GM03348 (cell line): ENCODE results near the gene SYNJ2BP.

ENCODE experiments used
- DNase-seq: peaks from one replicate; pipeline ENCODE4 v3.0.0; 2012; ENCODE audit warnings: low spot score

The SYNJ2BP gene

GRCh38 chr14:70391493-70392391, 25.1 kb downstream of the SYNJ2BP start:
- no peak for DNase-seq

GRCh38 chr14:70382536-70382935, 34.4 kb downstream of the SYNJ2BP start:
- DNase-seq: no peak

GRCh38 chr14:70380824-70381223, 36.1 kb downstream of the SYNJ2BP start:
- no peak for DNase-seq

- DNase-seq: no peak
Measured at GRCh38 chr14:70378696-70379095, 38.2 kb downstream of the SYNJ2BP start.
